GM11168 (cell line): ENCODE results near the gene TYMP.
"Not testable (repeated sequence)": the region's sequence is repeated elsewhere in the genome, so short reads cannot be mapped to it uniquely, and the experiment has no call there.

Experiments
- in situ Hi-C: fragments of 300-500 bp; cut with MboI; formaldehyde crosslinking; loops from one replicate; pipeline ENCODE4 v1.12.0; 2022; ENCODE audit warnings: low sequenced_read_pairs; ENCODE audit not compliant: unreplicated experiment

The TYMP gene

DNA sequence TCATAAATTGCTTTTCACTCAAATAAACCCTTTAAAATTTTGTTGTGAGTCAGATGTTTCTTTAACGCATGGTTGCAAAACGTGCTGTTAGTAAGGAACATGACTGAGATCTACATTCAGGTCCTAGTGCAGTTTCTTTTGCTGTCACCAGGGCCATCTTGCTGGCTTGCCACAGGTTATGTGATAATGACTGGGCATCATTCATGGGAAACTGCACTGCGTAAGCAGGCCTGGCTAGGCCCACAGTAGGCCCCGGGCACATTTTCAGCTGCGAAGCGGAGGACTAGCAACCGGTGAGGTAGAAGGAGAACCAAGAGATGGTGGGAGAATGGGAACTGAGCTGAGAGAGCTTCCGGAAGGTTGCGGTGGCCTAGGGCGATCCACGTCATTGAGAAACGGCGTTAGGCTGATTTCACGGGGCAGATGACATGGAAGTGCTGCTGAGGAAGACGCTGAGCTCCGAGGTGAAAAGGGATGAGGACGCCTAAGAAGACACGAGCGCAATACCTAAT, 12.7 kb upstream of the TYMP start:
- in situ Hi-C loops: no loop called here

DNA sequence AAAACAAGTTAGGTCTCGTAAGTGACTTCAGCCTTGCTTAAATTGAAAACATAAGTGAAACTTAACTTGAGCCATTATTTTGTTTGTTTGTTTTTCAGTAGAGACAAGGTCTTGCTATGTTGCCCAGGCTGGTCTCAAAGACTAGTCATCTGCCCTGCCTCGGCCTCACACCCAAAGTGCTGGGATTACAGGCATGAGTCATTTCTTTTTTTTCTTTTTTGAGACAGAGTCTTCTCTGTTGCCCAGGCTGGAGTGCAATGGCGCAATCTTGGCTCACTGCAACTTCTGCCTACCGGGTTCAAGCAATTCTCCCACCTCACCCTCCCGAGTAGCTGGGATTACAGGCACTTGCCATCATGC, 11.8 kb upstream of the TYMP start:
- in situ Hi-C loops: not testable (repeated sequence)

DNA sequence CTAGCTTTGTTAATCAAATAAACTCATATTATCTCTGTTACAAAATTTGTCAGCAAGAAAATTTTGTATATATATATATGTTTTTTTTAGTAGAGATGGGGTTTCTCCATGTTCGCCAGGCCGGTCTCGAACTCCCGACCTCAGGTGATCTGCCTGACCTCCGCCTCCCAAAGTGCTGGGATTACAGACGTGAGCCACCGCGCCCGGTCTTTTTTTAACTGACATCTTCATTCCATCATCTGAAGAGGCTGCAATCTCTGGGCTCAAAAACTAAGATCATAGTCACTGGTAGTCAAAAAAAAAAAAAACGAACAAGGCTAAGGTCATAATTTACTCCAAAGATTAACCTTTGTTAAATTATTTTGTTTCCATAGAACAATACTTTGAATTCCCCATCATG, 10.6 kb upstream of the TYMP start:
- in situ Hi-C loops: no loop called here

DNA sequence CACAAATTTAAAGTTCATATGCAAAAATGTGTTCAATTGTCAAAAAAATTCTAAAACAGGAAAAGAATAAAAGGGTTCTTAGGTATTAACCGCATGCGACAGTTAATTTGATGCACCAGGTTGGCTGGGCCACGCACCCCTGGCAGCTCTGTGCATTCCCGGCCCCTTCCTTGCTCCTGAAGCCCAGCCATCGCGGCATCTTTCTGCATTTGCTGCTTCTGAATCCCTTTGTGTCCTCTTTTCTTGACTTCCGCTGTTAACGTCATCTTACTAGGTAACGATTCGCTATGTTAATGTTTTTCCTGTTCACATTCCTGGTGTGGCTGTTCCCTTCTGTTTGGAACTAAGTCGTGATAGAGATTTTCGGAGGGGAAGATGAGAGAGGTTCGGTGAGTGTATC, 8.0 kb upstream of the TYMP start:
- in situ Hi-C loops: no loop called here

DNA sequence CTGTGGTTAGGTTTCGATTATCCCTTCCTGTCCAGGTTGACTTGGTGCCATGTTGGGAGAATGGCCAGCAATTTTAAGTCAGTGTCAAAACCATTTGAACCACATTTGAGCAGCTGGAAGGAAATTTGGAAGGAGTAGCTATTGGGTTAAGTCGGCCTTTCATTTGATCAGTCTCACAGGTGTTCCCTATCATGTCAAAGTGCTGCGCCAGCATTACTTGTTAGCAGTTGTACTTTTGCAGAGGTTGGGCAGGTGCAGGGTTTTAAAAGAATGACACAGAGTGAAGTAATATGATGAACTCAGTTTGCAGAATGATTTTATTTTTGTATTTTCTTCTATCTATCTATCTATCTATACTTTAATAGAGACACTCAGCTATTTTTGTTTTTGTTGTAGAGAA, 6.4 kb upstream of the TYMP start:
- in situ Hi-C loops: no loop called here

DNA sequence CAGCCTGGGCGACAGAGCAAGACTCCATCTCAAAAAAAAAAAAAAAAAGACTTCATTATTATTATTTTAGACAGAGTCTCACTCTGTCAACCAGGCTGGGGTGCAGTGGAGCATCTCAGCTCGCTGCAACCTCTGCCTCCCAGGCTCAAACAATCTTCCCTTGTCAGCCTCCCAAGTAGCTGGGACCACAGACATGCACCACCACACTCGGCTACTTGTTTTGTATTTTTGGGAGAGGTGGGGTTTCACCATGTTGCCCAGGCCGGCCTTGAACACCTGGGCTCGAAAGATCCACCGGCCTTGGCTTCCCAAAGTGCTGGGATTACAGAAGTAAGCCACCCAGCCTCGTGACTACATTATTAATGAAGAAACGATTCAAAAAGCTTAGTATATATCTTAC, 5.3 kb upstream of the TYMP start:
- in situ Hi-C loops: no loop called here

DNA sequence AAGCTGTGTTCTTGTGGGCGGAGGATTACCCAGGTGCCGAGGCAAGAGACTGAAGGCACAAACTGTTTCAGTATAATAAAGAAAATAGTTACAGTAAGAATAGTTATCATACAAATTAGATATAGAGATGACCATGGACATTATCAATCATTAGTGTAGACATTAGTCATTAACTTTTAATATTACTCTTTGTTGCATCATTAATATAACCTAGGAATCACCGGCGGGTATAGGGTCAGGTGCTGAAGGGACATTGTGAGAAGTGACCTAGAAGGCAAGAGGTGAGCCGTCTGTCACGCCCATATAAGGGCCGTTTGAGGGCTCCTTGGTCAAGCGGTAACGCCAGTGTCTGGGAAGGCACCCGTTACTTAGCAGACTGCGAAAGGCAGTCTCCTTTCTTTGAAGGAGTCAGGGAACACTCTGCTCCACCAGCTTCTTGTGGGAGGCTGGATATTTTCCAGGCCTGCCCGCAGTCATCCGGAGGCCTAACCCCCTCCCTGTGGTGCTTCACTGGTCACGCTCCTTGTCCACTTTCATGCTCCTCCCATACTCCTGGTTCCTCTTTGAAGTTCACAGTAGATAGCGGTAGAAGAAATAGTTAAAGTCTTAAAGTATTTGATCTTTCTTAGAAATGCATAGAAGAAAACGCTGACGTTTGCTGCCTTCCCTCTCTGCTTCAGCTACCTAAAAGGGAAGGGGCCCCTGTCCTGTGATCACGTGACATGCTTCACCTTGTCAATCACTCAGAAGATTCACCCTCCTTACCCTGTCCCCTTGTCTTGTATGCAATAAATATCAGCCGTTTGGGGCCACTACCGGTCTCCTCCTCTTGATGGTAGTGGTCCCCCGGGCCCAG, 4.3 kb upstream of the TYMP start:
- in situ Hi-C loops: not testable (repeated sequence)

DNA sequence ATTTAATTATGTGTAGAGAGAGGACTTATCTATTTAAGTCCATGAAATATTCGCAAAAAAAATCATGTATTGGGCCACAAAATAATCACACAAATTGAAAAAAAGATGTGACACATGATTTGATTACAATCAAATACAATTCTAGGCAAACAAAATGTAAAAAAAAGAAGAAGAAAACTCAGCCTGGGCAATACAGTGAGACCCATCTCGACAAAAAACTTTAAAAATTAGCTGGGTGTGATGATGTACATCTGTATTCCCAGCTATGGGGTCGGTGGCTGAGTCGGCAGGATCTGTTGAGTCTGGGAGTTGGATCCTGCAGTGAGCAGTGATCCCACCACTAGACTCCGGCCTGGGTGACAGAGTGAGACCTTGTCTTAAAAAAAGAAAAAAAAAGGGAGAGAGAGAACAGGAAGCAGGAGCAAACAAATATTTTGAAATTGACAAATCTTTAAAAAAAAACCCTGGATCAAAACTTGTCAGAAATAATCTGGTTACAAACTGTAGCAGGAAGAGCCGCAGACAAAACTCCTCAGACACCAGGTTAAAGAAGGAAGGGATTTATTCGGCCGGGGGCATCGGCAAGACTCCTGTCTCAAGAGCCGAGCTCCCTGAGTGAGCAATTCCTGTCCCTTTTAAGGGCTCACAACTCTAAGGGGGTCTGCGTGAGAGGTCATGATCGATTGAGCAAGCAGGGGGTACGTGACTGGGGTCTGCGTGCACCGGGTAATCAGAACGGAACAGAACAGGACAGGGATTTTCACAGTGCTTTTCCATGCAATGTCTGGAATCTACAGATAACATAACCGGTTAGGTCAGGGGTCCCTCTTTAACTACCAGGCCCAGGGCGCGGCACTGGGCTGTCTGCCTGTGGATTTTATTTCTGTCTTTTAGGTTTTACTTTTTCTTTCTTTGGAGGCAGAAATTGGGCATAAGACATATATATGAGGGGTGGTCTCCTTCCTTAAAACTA, 3.3 kb upstream of the TYMP start:
- in situ Hi-C loops: no loop called here

DNA sequence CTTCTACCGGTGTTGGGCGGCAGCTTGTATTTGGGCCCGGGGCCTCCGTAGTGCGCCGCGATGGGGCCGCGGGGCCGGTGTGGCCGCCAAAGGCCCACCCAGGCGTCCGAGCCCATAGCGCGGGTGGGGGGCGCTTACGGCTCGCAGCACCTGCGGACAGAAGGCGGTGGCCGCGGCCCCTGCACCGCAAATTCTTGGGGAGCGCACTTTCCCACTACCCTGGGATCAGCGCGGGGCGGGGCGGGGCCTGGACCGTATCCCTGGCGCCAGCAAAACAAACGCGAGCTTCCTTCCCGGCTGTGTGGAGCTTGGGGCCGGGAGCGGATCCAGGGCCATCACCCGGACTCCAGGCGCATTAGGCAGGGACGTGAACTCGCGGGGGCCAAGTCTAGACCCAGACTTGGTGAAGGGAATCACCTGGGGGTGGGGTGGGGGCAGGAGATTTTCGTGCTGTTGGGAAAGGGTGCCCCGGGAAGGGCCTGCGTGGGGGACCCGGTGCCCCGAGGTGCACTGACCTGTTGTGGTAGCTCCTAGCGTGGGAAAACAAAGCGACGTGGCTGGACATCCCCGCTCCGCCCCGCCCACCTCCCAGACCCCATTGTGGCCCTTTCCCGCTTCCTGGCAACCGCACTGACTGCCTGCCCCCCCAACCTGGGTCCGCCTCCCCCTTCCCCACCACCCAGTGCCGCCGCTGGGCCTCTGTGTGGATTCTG, 2.3 kb upstream of the TYMP start:
- in situ Hi-C loops: no loop called here

DNA sequence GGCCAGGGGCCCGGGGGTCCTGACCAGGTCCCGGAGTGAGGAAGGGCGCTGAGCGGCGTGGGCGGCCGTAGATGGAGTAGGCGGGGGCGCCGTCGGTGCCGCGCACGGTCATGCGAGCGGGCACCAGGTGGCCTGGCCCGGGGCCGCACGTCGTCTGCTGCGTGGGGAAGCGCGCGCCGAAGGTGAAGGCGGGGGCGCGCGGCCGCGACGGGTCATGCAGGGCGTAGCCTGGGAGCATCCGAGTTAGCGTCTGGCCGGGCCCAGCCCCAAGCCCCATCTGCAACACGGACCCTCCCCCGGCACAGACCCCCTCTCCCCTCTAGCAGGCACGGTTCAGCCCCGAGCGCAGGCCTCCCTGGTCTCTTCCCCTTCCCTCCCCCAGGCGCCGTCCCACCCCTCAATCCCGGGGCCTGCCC, 1.7 kb upstream of the TYMP start:
- in situ Hi-C loops: no loop called here

DNA sequence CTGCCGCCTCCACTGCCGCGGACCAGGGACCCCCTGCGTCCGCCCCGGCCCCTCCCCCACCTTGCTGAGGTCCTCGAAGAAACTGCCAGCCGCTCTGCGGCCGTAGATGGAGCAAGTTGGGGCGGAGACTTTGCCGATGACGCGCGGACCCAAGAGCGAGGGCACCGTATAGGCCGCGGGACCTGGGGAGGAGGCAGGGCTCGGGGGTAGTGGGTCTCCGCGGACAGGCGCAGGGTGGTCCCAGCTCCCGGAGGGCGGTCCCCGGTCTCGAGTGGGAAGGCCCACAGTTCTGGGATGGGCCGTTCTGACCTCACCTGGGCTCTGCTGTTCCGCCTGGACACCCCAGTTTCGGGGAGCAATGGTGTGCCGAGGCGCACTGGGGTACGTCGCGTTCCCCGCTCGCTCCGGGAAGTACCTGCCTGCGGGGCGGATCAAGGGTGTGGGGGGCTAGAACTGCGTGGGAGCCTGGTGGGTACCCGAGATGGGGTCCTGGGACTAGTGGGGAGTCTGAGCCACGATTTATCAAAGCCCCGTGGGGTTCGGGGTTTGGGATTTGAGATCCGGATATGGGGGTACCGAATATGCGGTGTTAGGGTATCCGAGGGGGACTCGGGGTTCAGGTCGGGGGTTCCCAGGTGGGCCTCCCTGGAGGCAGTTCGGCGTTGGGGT, 1.2 kb upstream of the TYMP start:
- in situ Hi-C loops: no loop called here

DNA sequence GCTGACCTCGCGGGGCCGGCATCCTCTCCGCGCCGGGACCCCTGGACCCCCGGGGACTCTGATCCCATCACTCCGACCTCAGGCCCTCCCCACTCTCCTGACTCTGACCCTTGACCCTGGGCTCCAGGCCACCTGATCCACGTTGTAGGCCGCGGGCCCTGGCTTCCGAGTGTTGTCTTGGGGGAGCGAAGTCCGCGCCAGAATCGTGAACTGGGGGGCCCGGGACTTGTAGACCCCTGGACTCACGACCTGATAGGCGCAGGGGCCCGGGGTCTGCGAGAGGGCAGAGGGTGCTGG, 716 bp upstream of the TYMP start:
- in situ Hi-C loops: no loop called here

DNA sequence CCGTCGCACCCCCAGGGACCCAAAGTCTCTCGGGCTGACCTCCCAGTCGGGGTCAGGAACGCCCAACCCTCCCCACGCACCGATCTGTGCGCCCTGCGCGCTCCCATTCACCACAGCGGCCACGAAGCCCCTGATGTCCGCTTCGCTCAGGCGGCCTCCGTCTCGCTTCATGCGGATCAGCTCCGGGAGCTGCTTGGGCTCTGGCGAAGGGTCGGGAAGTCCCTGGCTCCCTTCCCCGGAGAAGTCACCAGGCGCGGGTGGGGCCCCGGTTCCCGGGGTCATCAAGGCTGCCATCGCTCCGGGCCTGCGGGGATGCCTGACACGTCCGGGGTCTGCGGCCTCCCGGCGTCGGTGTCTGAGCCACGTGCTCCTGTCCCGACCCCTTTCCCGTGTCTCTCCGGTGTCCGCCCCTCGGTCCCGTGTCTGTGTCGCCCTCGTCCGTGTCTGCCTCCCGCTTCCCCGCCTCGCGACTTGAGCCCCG, 356 bp downstream of the TYMP start:
- in situ Hi-C loops: no loop called here

DNA sequence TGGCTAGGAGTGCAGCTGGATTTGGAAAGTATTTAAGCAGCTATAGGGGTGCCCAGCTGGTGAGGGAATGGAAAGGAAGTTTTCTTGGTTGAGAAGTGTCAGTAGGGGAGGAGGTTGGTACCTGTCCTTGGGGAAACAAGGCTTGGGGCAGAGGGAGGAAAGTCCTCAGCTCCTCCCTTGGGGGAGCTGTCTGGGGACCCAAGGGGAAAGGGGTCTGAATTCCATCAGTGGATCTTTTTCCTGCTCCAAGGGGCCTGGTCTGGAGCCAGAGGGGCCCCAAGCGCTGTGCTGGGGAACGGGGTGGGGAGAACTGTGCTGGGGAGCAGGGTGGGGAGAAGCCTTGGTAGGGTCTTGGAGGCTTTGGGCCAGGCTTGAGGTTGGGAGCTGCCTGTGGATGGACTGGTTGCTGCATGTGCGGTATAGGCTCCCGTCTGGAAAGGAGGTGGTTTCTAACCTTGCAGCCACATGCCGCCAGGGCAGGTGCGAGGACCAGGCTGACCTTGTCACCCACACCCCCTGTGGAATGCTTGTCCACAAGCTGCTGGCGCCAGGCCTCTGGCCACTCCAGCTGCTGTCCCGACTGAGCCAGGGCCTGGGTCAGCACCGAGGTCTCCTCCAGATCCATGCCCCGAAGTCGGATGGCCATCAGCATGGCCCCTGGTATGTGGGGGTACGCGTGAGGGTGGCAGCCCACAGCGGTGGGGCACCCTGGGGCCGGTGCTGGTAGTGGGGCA, 963 bp downstream of the TYMP start:
- in situ Hi-C loops: no loop called here

DNA sequence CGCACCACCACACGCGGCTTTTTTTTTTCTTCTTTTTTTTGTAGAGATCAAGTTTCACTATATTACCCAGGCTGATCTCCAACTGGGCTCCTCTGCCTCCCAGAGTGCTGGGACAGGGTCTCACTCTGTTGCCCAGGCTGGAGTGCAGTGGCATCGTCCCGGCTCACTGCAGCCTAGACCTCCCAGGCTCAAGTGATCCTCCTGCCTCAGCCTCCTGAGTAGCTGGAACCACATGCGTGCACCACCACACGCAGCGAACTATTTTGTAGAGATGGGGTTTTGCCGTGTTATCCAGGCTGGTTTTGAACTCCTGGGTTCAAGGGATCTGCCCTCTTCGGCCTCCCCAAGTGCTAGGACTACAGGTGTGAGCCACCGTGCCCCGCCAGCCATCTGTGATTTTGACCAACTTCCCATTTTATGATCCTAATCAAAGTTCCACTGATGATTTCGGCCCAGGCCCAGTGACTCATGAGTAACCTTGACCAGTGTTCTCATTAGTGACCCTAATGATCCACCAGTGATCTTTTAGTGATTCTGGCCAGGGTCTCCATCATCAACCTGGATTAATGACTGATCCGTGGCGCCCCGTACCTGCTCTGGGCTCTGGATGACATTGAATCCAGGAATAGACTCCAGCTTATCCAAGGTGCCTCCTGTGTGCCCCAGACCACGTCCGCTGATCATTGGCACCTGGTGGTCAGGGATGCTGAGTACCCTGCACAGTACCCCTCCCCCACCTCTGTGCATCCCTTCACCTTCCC, 1.7 kb downstream of the TYMP start:
- in situ Hi-C loops: no loop called here

DNA sequence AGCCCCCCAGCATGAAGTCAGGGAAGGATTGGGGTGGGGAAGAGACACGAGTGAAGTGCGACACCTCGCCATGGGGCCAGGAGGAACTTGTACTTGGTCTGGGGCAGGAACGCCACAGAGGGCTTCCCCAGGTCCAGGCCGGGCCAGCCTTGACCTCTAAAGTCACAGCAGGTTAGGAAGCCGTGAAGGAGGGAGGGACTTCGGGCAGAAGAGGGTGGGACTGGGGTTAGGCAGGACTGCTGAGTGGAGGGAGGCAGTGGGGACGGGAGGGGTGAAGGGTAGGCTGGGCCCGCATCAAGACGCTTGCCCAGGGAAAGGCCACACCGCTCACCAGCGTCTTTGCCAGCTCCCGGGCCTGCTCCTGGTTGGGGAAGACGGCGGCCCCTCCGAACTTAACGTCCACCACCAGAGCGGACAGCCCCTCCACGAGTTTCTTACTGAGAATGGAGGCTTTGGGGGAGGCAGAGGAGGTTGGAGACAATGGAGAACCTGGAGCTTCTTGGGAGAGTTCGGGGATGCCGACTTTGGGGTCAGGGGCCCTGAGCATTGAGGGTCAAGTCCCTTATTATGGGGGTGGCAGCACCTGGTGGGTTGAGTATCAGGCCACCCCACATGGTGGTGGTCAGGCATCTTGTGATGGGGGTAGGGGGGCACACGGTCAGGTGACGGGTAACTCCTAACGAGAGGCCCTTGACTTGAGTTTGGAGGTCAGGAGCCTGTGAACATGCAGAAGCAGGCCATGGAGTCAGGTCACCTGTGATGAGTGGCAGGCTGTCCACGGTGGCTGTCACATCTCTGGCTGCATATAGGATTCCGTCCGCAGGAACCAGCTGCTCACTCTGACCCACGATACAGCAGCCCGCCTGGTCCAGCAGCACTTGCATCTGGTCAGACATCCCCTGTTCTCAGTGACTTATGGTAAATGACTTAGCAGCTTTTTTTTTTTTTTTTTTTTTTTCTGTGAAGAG, 2.7 kb downstream of the TYMP start:
- in situ Hi-C loops: no loop called here

DNA sequence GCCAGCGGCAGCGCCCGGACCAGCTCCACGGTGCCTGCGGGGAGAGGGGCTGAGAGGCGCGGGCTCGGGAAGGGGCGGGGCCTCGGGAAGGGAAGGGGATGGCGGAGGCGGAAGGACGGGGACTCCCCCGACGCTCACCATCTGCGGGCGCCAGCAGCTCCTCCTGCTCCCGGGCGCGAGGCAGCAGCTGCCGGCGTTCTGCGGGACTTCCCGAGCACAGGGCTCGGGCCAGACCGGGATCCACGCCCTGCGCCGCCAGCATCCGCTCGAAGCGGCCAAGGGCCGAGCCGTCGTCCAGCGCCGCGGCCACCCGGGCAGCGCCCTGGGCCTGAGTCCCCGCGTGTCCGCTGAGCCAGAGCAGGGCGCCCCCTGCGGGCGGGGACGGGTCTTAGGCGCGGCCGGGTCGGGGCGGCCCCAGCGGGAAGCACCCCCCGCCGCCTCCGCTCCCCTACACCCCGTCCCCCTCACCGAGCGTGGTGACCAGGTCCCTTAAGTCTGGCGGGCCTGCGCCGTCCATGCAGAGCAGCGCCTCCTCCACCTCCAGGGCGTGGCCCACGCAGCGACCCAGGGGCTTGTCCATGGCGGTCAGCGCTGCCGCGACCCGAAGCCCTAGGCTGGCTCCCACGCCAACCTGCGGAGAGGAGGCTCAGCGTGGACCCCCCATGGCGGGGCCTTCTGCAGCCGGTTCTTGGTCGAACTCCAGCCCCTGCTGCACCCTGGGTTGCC, 3.5 kb downstream of the TYMP start:
- in situ Hi-C loops: no loop called here
